GM12872 (cell line): ENCODE measurements around the gene GAS2L3.

Experiments used
- CTCF ChIP-seq: IDR thresholded peaks from 3 replicates; pipeline ENCODE4 v1.5.1; 2011; ENCODE audit warnings: low read depth, mild to moderate bottlenecking, low read length, moderate library complexity; ENCODE audit not compliant: insufficient read depth

GAS2L3 gene

GRCh38 chr12:100656141-100656540 lies 82.7 kb downstream of the GAS2L3 start:
- TF ChIP-seq CTCF: no peak

DNA sequence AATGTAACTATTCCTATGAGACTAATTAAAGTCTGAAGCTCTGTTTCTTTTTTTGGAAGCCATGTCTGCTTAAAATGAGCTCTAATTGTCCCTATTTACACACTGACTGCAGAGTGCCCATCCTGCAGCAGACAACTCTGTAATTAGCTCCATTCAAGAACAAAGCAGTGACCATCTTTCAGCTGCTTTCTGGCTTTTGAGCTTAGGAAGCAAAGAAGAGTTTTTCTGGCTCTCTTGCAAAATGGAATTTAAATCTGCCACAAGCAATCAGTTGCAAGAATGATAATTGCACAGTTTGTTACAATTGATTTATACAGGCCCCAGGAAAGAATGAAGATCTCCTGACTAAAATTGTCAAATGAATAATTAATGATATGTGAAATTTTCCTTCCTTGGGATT lies 83.4 kb downstream of the GAS2L3 start:
- TF ChIP-seq CTCF: no peak

- TF ChIP-seq CTCF: no peak
These were observed 87.9 kb downstream of the GAS2L3 start for GRCh38 chr12:100661300-100661951.

GRCh38 chr12:100666588-100666987 lies 93.1 kb downstream of the GAS2L3 start:
- no peak for TF ChIP-seq CTCF

DNA sequence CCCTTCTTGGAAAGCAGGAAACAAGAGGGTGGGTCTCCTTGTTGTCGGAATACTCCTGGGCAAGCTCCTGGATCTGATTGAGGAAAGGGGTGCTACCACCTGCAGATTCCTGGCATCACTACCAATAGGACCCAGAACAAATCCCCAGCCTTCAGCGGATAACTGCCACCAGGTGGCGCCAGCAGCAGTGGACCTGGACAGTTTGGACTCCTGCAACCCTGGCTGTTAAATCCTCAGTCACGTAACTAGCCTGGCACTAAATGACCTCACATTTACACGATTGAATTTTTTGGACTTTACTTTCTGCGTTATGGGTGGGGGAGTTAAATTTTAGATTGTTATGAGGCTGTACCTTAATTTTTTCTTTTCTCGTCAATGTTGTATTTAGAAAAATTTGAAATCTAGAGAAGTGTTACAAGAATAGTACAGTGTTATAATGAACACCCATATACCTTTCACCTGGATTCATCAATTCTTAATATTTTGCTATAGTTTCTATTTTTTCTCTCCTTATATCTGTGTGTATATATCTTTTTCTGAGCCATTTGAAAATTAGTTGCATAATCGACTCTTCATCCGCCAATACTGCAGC lies 95.6 kb downstream of the GAS2L3 start:
- peak; percentile 94 for TF ChIP-seq CTCF

GRCh38 chr12:100669922-100670321 lies 96.4 kb downstream of the GAS2L3 start:
- TF ChIP-seq CTCF: no peak

- TF ChIP-seq CTCF: no peak
These were observed 98.1 kb downstream of the GAS2L3 start for GRCh38 chr12:100671396-100672074.
